Fibroblast of the aortic adventitia (primary cell): ENCODE results near the gene HIF1A. TPM values are rescaled to one million over a fixed set of nuclear protein-coding genes. Genes with fewer than 3 reads are reported as not detected.
A peak's percentile ranks its signal among the peaks of the same experiment; 100 is the strongest.

Source experiments
- DNase-seq: peaks from one replicate; pipeline ENCODE4 v3.0.0-alpha.2; 2010; ENCODE audit warnings: low read depth
- H3K4me3 ChIP-seq: 2 replicates; pipeline ENCODE4 v1.5.1; 2011; ENCODE audit warnings: low read depth, mild to moderate bottlenecking, control low read depth, low read length, moderate library complexity
- total RNA-seq: library from RNA; depleted of rRNA; stranded (reverse); fragments of >200 nt; gene quantifications from 2 replicates; pipeline ENCODE4 v1.2.3, GENCODE V29; 2012; ENCODE audit warnings: low replicate concordance
- TF ChIP-seq, protein P1 (sequence below): IDR thresholded peaks from 2 replicates; pipeline ENCODE4 v1.5.1; 2011; ENCODE audit warnings: mild to moderate bottlenecking, low read length, control low read depth, inconsistent platforms; ENCODE audit not compliant: insufficient read depth

HIF1A gene
- total RNA-seq, 1 donor, result 553 TPM

DNA sequence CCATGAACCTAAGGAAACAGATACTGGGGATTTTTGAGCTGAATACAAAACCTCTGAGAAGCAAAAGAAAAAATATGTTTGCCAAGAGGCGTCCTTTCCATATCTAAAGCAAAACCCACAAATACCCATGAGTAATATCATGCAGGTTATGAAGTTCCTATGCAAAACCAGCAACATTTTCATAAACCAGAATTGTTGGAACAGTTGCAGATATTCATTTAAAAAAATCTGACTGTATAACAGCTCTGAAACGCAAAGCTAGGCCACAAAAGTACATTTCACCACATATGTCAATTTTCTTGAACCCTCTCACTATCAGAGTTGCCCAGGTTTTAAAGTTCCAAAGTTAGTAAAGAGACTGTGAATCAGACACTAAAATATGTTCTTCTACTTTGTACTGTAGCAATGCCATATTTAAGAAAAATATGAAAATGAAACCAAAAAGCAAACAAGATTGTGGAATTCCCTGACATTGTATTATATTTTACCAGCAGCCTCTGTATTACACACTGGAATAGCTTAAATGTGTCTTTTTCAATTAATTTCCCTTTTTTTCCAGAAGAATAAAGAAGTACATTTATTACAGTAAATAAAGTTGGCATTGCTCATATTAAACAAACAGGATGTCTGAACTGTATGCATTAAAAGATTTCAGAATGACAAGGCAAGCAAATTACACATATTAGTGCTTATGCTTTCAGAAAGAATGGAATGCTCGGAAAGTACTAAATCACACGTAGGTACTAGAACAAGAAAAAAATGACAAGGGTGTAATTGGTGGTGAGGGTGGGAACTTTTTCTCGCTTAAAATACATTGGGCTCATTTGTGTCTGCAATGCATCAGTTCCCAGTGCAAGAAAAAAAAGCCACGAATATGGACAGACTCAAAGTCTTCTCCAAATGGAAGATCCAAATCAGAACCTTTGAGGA lies 33.6 kb upstream of the HIF1A start:
- TF ChIP-seq, protein P1, sequence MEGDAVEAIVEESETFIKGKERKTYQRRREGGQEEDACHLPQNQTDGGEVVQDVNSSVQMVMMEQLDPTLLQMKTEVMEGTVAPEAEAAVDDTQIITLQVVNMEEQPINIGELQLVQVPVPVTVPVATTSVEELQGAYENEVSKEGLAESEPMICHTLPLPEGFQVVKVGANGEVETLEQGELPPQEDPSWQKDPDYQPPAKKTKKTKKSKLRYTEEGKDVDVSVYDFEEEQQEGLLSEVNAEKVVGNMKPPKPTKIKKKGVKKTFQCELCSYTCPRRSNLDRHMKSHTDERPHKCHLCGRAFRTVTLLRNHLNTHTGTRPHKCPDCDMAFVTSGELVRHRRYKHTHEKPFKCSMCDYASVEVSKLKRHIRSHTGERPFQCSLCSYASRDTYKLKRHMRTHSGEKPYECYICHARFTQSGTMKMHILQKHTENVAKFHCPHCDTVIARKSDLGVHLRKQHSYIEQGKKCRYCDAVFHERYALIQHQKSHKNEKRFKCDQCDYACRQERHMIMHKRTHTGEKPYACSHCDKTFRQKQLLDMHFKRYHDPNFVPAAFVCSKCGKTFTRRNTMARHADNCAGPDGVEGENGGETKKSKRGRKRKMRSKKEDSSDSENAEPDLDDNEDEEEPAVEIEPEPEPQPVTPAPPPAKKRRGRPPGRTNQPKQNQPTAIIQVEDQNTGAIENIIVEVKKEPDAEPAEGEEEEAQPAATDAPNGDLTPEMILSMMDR, result no peak
- H3K4me3 ChIP-seq, result peak overlapping the region; percentile 15
- peak; percentile 94 for DNase-seq

DNA sequence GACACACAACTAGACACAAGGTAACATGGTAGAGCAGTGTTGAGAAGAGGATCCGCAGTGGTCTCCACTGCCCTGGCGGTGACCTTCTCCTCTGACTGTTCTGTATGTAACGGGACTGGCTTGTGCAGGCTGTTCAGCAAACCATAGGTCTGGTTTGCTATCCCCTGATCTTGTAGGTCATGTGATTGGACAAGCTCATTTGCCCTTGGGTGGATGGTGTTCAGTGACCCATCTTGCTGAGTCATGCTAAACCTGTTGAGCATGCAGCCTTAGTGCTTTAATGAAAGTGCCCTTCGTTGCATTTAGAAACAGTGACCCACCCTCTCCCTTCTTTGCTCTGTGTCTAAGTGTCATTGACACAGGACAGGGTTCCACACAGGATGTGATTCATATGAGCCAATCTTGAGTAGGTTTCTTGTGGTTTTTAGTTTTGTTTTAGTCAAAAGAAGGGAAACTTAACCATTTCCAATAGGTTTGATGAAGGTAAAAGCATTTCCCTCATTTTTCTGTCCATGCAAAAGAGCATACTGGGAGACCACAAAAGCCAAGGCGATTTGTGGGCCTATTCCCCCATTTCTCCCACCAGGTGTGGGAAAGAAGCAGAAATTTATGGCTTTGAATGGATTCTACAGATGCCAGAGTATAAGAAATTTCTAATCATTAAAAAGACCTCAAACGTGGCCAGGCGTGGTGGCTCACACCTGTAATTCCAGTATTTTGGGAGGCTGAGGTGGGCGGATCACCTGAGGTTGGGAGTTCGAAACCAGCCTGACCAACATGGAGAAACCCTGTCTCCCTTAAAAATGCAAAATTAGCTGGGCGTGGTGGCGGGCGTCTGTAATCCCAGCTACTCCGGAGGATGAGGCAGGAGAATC lies 32.6 kb upstream of the HIF1A start:
- DNase-seq, result peak; percentile 66
- H3K4me3 ChIP-seq, result no peak overlapping the region
- TF ChIP-seq, protein P1, result no peak

DNA sequence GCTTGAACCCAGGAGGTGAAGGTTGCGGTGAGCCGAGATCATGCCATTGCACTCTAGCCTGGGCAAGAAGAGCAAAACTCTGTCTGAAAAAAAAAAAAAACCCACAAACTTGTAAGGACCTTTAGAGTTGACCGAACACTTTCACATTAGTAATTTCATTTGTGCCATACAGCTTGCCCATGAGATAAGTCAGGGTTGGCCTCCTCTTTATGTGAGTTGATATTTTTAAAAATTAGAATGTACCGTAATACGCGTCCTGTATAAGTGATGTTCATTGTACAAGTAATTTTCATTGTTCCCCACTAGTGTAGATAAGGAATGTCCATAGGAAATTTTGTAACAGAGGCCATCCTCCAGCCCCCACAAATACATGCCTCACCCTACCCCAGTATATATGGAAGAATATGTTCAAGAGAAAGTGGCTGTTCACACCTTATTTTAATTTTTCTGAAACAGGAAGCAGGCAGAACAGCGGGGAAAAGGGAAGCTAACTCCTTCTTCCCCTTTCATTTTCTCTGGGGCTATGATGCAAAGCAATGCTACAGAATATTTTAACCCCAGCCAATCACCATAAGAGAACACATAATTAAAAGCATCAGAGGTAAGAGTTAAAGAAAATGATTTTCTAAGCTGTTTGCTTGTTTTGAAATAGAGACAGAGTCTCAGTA lies 31.9 kb upstream of the HIF1A start:
- TF ChIP-seq, protein P1, result no peak
- DNase-seq, result no peak
- H3K4me3 ChIP-seq, result no peak overlapping the region

DNA sequence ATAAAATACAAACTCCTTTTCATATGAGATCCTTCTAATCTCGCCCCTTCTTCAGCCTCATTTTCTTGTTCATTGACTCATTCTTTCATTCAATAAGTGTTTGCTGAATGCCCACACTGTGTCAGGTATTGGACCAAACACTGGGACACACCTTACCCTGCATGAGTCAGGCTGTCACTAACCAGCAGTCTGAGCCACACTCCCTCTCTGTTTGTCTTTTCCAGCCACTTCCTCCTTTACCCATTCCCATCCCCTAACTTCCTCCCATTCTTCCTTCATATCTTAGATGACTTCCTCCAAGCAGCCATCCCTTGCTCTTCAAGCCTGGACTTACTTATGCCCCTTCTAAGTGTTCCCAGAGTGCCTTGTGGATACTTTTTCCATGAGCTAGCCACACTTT lies 27.0 kb upstream of the HIF1A start:
- no peak overlapping the region for H3K4me3 ChIP-seq
- TF ChIP-seq, protein P1, result no peak
- no peak for DNase-seq

DNA sequence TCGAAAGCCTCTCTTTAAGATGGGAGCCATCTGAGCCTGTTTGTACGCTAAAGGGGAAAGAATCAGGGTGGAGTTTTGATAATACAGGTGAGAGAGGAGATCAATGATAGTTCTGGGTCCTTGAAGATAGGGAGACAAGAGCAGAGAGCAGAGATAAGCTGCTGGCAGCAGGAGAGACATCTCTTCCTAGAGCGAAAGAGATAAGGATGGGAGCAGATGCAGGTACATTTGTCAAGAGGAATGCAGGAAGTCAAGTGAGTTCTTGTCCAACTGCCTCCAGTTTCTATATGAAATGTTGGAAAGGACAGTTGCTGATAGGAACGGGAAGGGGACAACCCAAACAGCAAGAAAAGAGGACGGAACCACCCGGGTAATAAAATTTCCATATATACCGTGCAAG lies 24.7 kb upstream of the HIF1A start:
- no peak overlapping the region for H3K4me3 ChIP-seq

DNA sequence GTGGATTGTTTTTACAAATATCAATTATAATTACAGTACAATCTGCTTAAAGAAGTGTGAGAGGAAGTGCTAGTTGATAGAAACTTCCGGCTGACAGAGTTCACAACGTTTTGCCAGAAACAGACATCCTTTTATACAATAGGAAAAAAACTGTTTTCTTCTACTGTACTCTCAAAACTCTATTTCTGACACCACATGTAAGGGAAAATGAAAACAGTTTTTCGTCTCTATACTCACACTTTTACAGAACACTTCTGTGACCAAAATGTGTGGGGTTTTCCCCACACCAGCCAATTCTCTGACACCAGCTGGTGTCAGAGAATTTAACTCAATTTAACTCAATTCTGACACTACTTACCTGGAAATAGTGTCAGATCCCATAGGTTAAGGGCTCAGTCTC lies 24.2 kb upstream of the HIF1A start:
- no peak for DNase-seq
- H3K4me3 ChIP-seq, result no peak overlapping the region
- TF ChIP-seq, protein P1, result no peak

More for the DNA sequence above, 24.7 kb upstream of the HIF1A start:
- TF ChIP-seq, protein P1, result no peak
- no peak for DNase-seq
